Measurements from ENCODE around the gene HPCA. TPM values are rescaled to one million over a fixed set of nuclear protein-coding genes. Genes with fewer than 3 reads are reported as not detected.

Gene HPCA
- total and polyA plus RNA-seq, 2 donors (not counting 3 experiments of a cell fraction or from before 2014, with no cell fraction given) = not detected

GRCh38 chr1:32919811-32920733 is 33.8 kb downstream of the HPCA start:
- TF ChIP-seq POLR2AphosphoS5 (IDR thresholded peaks at IDR 0.05; ENCODE audit: insufficient read depth, low read depth, low read length) = no peak
- no peak for TF ChIP-seq FOS (IDR thresholded peaks at IDR 0.05; ENCODE audit: borderline replicate concordance, insufficient read depth, low read length)
- TF ChIP-seq POLR2A (IDR thresholded peaks at IDR 0.05; ENCODE audit: low read depth, low read length) = no peak
- no peak for TF ChIP-seq EZH2 (IDR thresholded peaks at IDR 0.05; ENCODE audit: borderline replicate concordance, low read depth, low read length, severe bottlenecking)
- TF ChIP-seq JUN (IDR thresholded peaks at IDR 0.05; ENCODE audit: borderline replicate concordance, insufficient read depth, insufficient read length, low read depth) = no peak
- TF ChIP-seq MYC (IDR thresholded peaks at IDR 0.05; ENCODE audit: low read depth, low read length) = no peak
- TF ChIP-seq MAX (IDR thresholded peaks at IDR 0.05; ENCODE audit: insufficient read depth, insufficient read length) = no peak
- TF ChIP-seq GATA2 (IDR thresholded peaks at IDR 0.05; ENCODE audit: insufficient read depth, insufficient read length, low read depth, low read length) = no peak
- TF ChIP-seq, protein P1, sequence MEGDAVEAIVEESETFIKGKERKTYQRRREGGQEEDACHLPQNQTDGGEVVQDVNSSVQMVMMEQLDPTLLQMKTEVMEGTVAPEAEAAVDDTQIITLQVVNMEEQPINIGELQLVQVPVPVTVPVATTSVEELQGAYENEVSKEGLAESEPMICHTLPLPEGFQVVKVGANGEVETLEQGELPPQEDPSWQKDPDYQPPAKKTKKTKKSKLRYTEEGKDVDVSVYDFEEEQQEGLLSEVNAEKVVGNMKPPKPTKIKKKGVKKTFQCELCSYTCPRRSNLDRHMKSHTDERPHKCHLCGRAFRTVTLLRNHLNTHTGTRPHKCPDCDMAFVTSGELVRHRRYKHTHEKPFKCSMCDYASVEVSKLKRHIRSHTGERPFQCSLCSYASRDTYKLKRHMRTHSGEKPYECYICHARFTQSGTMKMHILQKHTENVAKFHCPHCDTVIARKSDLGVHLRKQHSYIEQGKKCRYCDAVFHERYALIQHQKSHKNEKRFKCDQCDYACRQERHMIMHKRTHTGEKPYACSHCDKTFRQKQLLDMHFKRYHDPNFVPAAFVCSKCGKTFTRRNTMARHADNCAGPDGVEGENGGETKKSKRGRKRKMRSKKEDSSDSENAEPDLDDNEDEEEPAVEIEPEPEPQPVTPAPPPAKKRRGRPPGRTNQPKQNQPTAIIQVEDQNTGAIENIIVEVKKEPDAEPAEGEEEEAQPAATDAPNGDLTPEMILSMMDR (IDR thresholded peaks at IDR 0.05; ENCODE audit: extremely low read depth in 1 of 2, insufficient read depth in 1 of 2, low read depth in 1 of 2, low read length in 2 of 2) = no peak
- no TSS peak for BruUV-seq (replicated peaks)
- intact Hi-C loops (cut with micrococcal nuclease) (no loop called here), dilution Hi-C loops (cut with MboI; ENCODE audit: extremely low pct_ligation_motif_present, low sequenced_read_pairs) (no loop called here)
- H3K4me1 ChIP-seq (ENCODE audit: control insufficient read depth, extremely low read depth, insufficient read depth, low read length) = no peaks in the 10 kb centered on the region
- DNase-seq (ENCODE audit: low read depth, low spot score) (no peak), FAIRE-seq (no peak)
- no peaks in the 10 kb centered on the region for H3K79me2 ChIP-seq (ENCODE audit: control insufficient read depth, insufficient read depth, low read length)
- H3K9ac ChIP-seq (replicated peaks; ENCODE audit: extremely low read depth, insufficient read depth, low read length) = no peak overlapping the region
- no peaks in the 10 kb centered on the region for H4K20me1 ChIP-seq (replicated peaks; ENCODE audit: control insufficient read depth, extremely low read depth, insufficient read depth, low read length)
- no peak overlapping the region for H3K4me3 ChIP-seq (replicated peaks in 1 of 3; ENCODE audit: insufficient read depth in 1 of 3, low read depth in 1 of 3, low read length in 3 of 3)
- H3K9me3 ChIP-seq (replicated peaks; ENCODE audit: control insufficient read depth, insufficient read depth, low read length) = no peaks in the 10 kb centered on the region
- no peak overlapping the region for H3K27ac ChIP-seq (ENCODE audit: insufficient read depth, low read depth, low read length)
- H3K9me1 ChIP-seq (replicated peaks; ENCODE audit: control insufficient read depth, extremely low read depth, insufficient read depth, low read length) = no peaks in the 10 kb centered on the region
- H2AFZ ChIP-seq (ENCODE audit: low read depth, low read length) = no peak overlapping the region
- no peaks in the 10 kb centered on the region for H3K36me3 ChIP-seq (ENCODE audit: control insufficient read depth in 2 of 2, extremely low read depth in 1 of 2, insufficient read depth in 2 of 2, low read length in 2 of 2)
- H3K4me2 ChIP-seq (ENCODE audit: insufficient read depth, low read length) = no peak overlapping the region
- peaks cover 4% of the 10 kb centered on the region in 2 experiments for H3K27me3 ChIP-seq (ENCODE audit: control insufficient read depth in 2 of 2, insufficient read depth in 2 of 2, low read length in 2 of 2)
- ChIA-PET CTCF (interaction anchor here (1.3 to 2.7 kb wide), 4 partner anchors 13 to 166 kb away, joined by 3 to 13 read pairs (median 4); no protein-coding TSS in a partner anchor), POLR2A (no interaction called here)

Data from endothelial cell of umbilical vein (primary cell).